B cell (primary cell): ENCODE measurements around the gene ZNF445.
"Not testable (repeated sequence)": the region's sequence is repeated elsewhere in the genome, so short reads cannot be mapped to it uniquely, and the experiment has no call there.

ENCODE experiments used
- CTCF ChIP-seq: fragments of 200-600 bp; IDR thresholded peaks from one replicate; pipeline ENCODE4 v1.8.0; 2022; ENCODE audit warnings: antibody characterized with exemption, mild to moderate bottlenecking
- EZH2 ChIP-seq: IDR thresholded peaks from 2 replicates; pipeline ENCODE4 v1.6.1; 2012; ENCODE audit warnings: borderline replicate concordance, low read depth, mild to moderate bottlenecking, moderate library complexity, low read length; ENCODE audit not compliant: insufficient read depth, poor library complexity, severe bottlenecking

GRCh38 chr3:44418118-44418517 lies 59.4 kb downstream of the ZNF445 start:
- not testable (repeated sequence) for TF ChIP-seq CTCF, EZH2
